ENCODE measurements around the gene RARA.

The RARA gene

DNA sequence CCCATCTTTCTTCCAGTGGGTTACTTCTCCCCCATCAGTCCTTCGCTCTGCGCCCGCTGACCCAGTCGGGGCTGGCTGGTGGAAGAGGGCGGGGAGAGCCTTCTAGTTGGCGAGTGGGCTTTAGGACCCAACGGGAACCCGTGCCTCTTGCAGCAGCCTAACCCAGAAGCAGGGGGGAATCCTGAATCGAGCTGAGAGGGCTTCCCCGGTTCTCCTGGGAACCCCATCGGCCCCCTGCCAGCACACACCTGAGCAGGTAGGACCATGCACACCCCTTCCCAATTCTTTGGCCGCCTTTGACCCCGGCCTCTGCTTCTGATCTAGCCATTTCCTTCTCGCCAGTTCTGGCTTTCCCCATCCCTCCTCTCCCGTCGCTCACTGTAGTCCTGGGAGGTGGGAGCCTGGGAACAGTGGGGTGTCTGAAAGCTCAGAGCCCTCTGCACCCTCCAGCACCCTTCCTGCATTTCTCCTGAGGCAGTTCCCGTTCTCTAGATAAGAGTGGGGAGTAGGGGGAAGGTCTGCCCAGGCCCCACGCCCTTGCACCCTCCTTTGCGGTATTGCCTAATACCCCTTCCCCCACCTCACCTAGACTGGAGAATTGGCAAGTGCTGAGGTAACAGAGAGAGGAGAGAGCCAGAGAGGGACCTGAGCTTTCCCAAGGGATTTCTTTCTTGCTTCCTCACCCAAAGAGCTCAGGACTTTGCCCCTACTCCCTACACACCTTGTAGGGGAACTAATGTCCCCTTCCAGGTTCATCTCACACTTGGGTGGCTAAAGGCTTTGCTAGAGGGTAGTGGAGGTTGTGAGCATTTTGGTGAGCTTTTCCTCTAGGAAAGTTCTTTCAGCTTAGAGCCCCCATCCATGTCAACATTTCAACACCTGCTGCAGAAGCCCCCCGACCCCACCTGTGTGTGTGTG is at the start of gene RARA:
RARA (plus strand) TSS at position 150 of the 918 bp plus-strand sequence. CDS start 22,039 bp downstream, outside the sequence.
- DNase-seq = no peak

DNA sequence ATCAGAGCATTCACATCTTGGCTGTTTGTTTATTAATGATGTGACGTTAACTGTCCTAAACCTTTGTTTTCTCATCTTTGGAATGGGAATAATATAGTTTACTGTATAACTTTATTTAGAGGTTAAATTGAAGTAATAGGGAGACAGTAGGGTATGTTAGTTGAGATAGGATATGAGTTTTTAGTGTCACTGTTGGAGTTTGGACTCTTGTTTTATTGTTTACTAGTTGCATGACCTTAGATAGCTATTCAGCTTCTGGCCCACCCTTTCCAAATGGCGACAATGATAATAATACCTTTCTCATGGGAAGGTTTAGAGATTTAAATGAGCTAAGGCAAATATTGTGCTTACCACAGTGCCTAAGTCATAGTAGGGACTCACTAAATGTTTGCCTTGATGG is 49.5 kb upstream of the RARA start:
- DNase-seq = no peak

DNA sequence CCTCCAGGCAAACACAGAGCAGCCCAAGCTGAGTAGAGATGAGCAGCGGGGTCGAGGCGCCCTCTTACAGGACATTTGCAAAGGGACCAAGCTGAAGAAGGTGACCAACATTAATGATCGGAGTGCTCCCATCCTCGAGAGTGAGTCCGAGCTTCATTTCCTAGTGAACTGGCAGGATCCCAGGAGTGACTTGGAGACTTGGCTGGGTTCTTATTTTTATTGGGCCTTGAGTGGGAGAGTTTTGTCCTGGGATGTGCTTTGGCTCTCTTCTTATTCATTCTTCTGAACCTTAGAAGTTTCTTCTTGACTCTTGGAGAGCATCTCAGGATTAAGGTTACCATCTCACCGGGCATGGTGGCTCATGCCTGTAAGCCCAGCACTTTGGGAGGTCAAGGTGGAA is 48.5 kb upstream of the RARA start:
- no peak for DNase-seq

- no peak for DNase-seq
Observed at GRCh38 chr17:40264458-40265185, 44.4 kb upstream of the RARA start.

DNA sequence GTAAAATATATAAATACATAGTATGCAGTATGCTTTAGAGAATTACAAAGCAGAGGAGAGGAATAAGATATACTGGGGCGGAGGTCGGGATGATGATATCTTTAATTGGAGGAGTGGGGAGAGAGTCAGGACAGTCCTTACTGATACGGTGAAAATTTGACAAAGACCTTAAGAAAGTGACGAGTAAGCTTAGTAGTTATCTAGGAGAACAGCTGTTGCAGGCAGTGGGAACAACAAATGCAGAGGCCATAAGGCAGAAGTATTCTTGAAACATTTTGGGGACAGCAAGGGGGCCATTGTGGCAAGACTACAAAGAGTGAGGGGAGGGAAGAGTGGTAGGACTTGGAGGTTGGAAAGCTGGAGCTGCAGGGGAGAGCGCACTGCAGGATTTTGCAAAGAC is 43.6 kb upstream of the RARA start:
- no peak for DNase-seq

DNA sequence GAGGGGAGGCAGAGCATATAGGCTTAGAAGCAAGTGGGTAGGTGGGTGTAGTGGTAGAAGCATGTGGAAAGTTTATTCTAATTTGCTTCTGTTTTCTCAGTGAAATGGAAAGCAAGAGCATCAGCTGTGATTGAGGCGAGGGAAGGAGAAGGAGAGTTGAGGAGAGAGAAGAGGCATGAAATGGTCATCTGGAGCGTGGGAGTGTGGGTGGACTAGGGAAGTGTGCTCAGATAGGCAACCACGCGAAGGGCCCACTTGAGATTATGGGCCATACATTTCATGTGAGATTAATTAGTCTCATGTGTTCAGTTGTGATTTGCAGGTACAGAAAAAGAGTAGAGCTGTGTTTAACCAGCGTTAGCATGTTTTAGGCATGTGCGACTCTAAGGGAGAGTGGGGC is 42.1 kb upstream of the RARA start:
- no peak for DNase-seq

DNA sequence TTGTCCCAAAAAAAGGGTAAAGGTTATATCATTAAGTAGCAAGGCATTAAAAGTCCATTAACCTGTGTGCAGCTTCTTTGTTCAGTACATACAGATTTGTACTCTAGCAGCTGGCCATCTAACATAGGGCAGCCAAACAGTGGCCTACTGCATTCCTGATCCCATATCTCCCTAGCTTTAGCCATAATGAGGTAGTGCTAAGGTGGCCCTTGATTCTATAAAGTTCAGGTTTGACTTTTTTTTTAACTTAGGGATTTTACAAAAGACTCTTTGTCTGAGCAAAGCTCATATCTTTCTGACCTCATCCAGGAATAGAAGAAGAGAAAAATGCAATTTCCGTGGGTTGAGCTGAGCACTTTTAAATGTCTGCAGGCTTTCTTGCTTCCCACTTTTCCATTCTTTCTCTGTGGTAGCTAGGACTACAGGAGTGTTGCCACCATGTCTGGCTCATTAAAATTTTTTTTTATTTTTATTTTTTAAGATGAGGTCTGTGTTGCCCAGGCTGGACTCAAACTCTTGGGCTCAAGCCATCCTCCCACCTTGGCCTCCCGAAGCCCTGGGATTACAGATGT is 40.8 kb upstream of the RARA start:
- DNase-seq = no peak

- no peak for DNase-seq
Observed at GRCh38 chr17:40278414-40278813, 30.6 kb upstream of the RARA start.

DNA sequence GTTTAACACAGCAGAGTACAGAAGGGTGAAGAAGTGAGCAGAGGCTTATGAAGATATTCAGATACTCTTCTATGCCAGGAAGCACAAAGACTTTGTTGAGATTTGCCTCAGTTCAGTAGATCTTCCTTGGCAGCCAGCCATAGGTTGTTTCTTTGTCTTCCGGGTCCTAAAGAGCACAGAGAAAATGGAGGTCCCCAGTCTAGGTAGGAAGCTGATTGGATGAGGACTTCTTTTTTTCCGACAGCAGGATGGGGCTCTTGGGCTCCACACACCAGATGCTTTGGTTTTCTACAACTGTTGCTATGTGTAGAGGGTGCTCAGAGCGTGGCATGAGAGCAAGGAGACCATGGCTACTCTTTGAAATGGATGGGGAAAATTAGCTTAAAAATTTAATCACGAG is 29.6 kb upstream of the RARA start:
- no peak for DNase-seq

GRCh38 chr17:40281663-40282062 is 27.3 kb upstream of the RARA start:
- DNase-seq = no peak

DNA sequence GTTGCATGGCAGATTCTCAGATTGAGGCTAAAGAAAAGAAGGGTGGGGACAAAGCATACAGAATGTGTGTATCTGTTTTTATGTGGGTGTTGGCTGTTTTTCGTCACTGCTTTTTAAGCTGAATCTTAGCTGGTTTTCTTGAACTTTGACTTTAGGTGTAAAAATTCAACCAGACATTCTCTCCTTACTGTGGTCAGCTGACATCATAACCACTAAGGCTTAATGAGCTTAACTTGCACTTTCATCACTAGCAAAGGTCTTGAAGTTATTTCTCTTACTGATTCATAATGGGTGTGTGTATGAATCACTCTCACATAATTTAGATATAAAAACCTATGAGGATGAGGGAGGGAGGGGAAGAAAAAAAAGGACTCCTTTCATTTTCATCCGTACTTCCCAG is 25.3 kb upstream of the RARA start:
- DNase-seq = no peak

- DNase-seq = no peak
Observed at GRCh38 chr17:40284085-40284713, 24.8 kb upstream of the RARA start.

DNA sequence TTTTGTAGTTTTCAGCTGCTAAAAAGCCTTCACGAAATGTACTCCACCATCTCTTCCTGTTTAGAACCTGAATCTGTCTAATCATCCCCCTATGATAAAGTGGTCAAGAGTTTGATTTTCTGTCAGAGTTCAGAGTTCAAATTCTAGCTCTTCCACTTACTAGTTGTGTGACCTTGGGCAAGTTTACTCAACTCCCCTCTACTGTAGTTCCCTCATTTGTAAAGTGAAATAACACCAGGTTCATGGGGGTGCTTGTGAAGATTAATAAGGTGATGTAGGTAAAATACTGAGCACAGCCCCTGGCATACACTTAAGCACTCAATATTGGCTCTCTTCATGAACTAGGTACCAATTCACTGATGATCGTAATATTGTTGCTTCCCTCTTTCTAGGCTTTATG is 22.5 kb upstream of the RARA start:
- DNase-seq = no peak

- no peak for DNase-seq
Observed at GRCh38 chr17:40287159-40287493, 21.9 kb upstream of the RARA start.

DNA sequence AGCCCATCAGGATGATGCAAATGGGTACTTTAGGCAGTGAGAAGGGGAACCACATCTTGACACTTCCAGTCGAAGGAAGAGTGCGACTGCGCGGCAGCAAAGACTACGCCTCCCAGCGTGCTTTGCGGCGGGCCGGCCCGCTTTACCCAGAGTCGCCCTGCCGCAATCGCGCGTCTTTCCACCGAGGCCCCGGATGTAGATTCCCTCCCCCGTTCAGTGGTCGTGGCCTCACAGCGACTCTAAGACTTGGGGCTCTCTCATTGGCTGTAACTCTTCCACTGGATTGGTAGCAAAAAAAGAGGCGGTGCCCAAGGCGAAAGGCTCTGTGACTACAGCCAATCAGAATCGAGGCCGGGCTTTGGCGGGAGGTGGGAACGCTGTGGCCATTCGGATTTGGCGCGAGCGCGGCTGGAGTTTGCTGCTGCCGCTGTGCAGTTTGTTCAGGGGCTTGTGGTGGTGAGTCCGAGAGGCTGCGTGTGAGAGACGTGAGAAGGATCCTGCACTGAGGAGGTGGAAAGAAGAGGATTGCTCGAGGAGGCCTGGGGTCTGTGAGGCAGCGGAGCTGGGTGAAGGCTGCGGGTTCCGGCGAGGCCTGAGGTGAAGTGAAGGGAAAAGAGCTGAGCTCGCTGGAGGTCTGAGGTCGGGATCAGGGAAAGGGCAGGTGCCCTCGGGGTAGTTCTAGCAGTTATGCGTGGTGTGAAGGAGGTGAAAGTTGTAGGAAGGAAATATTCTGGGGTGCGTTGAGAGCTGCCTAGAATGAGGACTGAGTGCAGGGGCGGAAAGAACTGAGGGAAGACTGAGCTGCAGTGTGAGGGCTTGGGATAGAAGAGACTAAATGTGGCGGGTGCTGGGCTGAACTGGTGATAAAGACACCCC is 21.2 kb upstream of the RARA start, which contains the start of gene CDC6:
CDC6 (plus strand) TSS at position 386 of the 876 bp plus-strand sequence. CDS start 1,542 bp downstream, outside the sequence.
- peak; percentile 97 for DNase-seq

GRCh38 chr17:40290629-40291280 is 18.2 kb upstream of the RARA start:
- DNase-seq = no peak

- DNase-seq = no peak
Observed at GRCh38 chr17:40291281-40291664, 17.7 kb upstream of the RARA start.

- DNase-seq = no peak
Observed at GRCh38 chr17:40293363-40293762, 15.6 kb upstream of the RARA start.

DNA sequence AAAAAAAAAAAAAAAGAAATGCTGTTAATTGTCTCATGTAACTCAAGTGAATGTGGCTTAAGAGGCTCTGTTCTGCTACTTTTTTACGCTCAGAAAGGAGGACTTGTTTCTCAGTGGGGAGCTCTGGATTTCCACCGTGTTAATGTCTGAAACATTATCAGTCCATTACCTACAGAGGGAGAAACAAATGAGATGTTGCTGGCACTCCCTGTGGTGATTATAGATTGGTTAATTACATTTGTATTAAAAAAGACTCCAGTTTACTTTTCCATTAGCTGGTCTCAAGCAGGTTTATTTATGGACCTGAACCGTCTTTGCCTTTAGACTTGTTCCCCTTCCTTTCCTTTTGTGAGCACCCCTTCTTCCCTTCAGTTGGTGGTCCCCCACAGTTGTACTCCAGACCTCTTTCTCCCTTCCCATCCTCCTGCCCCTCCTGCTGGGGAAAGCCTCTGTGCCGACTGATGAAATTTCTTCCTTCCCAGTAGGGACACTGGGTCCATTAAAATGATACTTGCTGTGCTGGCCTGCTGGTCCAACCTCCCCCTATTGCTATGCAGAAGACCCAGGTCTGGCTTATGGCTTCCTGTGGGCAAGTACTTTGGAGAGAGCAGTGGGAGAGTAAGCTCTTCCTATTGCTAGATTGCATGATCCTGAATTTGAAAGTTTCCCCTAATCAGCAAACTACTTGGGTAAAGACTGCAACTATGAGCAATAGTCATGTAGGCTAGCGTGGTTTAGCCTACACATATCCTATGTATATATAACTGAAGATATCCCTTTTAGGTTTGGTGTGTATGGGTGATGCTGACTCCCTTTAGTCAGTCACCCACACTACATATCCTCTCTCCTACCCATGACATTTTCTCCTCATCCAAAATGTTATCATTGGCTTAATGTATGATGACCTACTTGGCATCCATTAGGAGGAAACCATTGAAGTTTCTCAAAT is 13.2 kb upstream of the RARA start:
- no peak for DNase-seq

- DNase-seq = no peak
Observed at GRCh38 chr17:40297511-40297910, 11.5 kb upstream of the RARA start.

DNA sequence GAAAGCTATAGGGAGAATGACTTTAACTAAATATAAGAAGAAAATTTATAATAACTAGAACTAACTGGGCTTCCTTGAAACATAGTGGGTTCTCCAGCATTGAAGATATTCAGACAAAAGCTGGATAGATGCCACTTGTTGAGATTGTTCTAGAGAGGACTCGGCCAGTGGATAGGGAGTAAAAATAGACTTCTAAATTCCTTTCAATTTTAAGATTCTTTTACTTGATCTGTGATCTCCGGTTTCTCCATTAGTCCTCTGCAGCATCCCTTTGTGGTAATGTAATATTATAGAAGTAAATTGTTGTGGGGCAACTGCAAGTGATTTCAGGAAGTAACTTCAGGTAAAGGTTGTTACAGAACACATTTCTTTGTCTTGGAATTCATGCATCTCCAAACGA is 10.3 kb upstream of the RARA start:
- DNase-seq = no peak
